ENCODE data around the gene XKR8. TPM values are rescaled to one million over a fixed set of nuclear protein-coding genes. Genes with fewer than 3 reads are reported as not detected.
"Not testable (repeated sequence)": the region's sequence is repeated elsewhere in the genome, so short reads cannot be mapped to it uniquely, and the experiment has no call there.

XKR8 gene
- polyA plus RNA-seq, 1 donor from 2014 or later = not detected

DNA sequence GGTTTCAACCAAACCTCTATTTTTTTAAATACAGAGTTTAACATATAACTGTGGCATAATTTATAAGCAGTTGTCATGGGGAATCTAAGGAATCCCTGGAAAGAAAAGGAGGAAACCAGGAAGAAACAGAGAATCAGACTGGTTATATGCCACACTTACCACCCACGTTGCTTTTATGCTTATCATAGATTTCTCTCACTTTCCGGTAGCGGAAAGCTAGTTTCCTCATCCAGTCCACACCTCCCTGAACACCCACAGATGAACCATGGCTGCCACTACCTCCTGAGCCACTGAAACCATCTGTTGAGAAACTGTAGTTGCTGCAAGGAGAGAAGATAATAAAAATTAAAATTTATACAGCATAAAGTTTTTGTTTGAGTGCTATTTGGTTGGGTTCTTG lies 33.5 kb downstream of the XKR8 start:
- H3K4me3 ChIP-seq (ENCODE audit: low read length) = no peak overlapping the region
- no peak for TF ChIP-seq RAD21 (conservative IDR thresholded peaks at IDR 0.05)
- no peaks in the 10 kb centered on the region for H3K79me2 ChIP-seq (replicated peaks; ENCODE audit: insufficient read depth, low read length)
- H3K4me2 ChIP-seq (ENCODE audit: low read length) = no peak overlapping the region
- no peak overlapping the region for H2AFZ ChIP-seq (ENCODE audit: low read depth, low read length)
- H4K20me1 ChIP-seq (ENCODE audit: insufficient read depth) = no peaks in the 10 kb centered on the region
- H3K27ac ChIP-seq (ENCODE audit: low read length) = no peak overlapping the region
- H3K9ac ChIP-seq (ENCODE audit: low read length) = no peak overlapping the region
- H3K27me3 ChIP-seq (ENCODE audit: insufficient read depth, low read depth, low read length) = no peaks in the 10 kb centered on the region
- no peaks in the 10 kb centered on the region for H3F3A ChIP-seq (ENCODE audit: insufficient read depth, low read length, poor library complexity, severe bottlenecking)
- no peaks in the 10 kb centered on the region for H3K9me2 ChIP-seq (ENCODE audit: insufficient read depth, low read length)
- no peaks in the 10 kb centered on the region for H3K9me3 ChIP-seq (ENCODE audit: low read length)
- peaks cover 7% of the 10 kb centered on the region for H3K36me3 ChIP-seq (ENCODE audit: insufficient read depth, low read length)

DNA sequence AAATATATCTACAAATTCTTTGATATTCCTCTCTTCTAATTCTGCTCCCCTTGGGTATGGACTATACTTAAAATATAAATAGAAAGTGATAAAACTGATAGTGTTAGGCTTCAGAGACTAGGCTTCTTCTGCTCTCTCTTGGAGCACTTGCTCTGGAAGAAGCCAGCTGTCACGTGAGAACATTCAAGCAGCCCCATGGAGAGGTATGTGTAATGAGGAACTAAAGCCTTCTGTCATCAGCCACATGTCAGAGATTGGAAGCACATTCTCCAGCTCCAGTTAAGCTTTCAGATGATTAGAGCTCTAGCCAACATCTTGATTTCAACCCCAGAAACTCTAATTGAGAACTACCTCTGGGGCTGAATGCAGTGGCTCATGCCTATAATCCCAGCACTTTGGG lies 34.3 kb downstream of the XKR8 start:
- H3K36me3 ChIP-seq (ENCODE audit: insufficient read depth, low read length) = peaks cover 7% of the 10 kb centered on the region
- no peaks in the 10 kb centered on the region for H3K27me3 ChIP-seq (ENCODE audit: insufficient read depth, low read depth, low read length)
- TF ChIP-seq SMC3 (conservative IDR thresholded peaks at IDR 0.05; ENCODE audit: poor library complexity) (no peak), MXI1 (conservative IDR thresholded peaks at IDR 0.05; ENCODE audit: poor library complexity, severe bottlenecking) (no peak), EP300 (conservative IDR thresholded peaks at IDR 0.05; ENCODE audit: poor library complexity, severe bottlenecking) (no peak), EZH2 (IDR thresholded peaks at IDR 0.05; ENCODE audit: borderline replicate concordance, insufficient read depth, low read length, poor library complexity, severe bottlenecking) (no peak), POLR2AphosphoS5 (IDR thresholded peaks at IDR 0.05) (no peak), RAD21 (conservative IDR thresholded peaks at IDR 0.05) (no peak), TAF1 (IDR thresholded peaks at IDR 0.05; ENCODE audit: low read depth) (no peak)
- TF ChIP-seq, protein P1, sequence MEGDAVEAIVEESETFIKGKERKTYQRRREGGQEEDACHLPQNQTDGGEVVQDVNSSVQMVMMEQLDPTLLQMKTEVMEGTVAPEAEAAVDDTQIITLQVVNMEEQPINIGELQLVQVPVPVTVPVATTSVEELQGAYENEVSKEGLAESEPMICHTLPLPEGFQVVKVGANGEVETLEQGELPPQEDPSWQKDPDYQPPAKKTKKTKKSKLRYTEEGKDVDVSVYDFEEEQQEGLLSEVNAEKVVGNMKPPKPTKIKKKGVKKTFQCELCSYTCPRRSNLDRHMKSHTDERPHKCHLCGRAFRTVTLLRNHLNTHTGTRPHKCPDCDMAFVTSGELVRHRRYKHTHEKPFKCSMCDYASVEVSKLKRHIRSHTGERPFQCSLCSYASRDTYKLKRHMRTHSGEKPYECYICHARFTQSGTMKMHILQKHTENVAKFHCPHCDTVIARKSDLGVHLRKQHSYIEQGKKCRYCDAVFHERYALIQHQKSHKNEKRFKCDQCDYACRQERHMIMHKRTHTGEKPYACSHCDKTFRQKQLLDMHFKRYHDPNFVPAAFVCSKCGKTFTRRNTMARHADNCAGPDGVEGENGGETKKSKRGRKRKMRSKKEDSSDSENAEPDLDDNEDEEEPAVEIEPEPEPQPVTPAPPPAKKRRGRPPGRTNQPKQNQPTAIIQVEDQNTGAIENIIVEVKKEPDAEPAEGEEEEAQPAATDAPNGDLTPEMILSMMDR (IDR thresholded peaks at IDR 0.05; ENCODE audit: poor library complexity, severe bottlenecking) = no peak
- TF ChIP-seq, protein P2, sequence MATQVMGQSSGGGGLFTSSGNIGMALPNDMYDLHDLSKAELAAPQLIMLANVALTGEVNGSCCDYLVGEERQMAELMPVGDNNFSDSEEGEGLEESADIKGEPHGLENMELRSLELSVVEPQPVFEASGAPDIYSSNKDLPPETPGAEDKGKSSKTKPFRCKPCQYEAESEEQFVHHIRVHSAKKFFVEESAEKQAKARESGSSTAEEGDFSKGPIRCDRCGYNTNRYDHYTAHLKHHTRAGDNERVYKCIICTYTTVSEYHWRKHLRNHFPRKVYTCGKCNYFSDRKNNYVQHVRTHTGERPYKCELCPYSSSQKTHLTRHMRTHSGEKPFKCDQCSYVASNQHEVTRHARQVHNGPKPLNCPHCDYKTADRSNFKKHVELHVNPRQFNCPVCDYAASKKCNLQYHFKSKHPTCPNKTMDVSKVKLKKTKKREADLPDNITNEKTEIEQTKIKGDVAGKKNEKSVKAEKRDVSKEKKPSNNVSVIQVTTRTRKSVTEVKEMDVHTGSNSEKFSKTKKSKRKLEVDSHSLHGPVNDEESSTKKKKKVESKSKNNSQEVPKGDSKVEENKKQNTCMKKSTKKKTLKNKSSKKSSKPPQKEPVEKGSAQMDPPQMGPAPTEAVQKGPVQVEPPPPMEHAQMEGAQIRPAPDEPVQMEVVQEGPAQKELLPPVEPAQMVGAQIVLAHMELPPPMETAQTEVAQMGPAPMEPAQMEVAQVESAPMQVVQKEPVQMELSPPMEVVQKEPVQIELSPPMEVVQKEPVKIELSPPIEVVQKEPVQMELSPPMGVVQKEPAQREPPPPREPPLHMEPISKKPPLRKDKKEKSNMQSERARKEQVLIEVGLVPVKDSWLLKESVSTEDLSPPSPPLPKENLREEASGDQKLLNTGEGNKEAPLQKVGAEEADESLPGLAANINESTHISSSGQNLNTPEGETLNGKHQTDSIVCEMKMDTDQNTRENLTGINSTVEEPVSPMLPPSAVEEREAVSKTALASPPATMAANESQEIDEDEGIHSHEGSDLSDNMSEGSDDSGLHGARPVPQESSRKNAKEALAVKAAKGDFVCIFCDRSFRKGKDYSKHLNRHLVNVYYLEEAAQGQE (IDR thresholded peaks at IDR 0.05; ENCODE audit: borderline replicate concordance) = no peak
- H3K9me3 ChIP-seq (ENCODE audit: low read length) = no peaks in the 10 kb centered on the region
- no peaks in the 10 kb centered on the region for H3F3A ChIP-seq (ENCODE audit: insufficient read depth, low read length, poor library complexity, severe bottlenecking)
- H3K79me2 ChIP-seq (replicated peaks; ENCODE audit: insufficient read depth, low read length) = no peaks in the 10 kb centered on the region
- no peak overlapping the region for H3K9ac ChIP-seq (ENCODE audit: low read length)
- no peak overlapping the region for H3K27ac ChIP-seq (ENCODE audit: low read length)
- H3K4me3 ChIP-seq (ENCODE audit: low read length) = no peak overlapping the region
- no peaks in the 10 kb centered on the region for H4K20me1 ChIP-seq (ENCODE audit: insufficient read depth)
- H2AFZ ChIP-seq (ENCODE audit: low read depth, low read length) = no peak overlapping the region
- H3K4me2 ChIP-seq (ENCODE audit: low read length) = no peak overlapping the region
- H3K9me2 ChIP-seq (ENCODE audit: insufficient read depth, low read length) = no peaks in the 10 kb centered on the region

DNA sequence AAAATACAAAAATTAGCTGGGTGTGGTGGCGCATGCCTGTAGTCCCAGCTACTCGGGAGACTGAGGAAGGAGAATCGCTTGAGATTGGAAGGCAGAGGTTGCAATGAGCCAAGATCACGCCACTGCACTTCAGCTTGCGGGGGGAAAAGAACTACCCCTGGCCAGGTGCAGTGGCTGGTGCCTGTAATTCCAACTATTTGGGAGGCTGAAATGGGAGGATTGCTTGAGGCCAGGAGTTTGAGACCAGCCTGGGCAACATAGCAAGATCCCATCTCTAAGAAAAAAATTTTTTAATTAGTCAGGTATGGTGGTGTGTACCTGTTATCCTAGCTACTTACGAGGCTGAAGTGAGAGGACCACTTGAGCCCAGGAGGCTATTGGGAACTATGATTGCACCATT lies 34.8 kb downstream of the XKR8 start:
- not testable (repeated sequence) for H3K79me2 ChIP-seq (replicated peaks; ENCODE audit: insufficient read depth, low read length); H2AFZ ChIP-seq (ENCODE audit: low read depth, low read length); H3K9me2 ChIP-seq (ENCODE audit: insufficient read depth, low read length); H4K20me1 ChIP-seq (ENCODE audit: insufficient read depth); H3K9ac ChIP-seq (ENCODE audit: low read length); H3F3A ChIP-seq (ENCODE audit: insufficient read depth, low read length, poor library complexity, severe bottlenecking); H3K27ac ChIP-seq (ENCODE audit: low read length); H3K27me3 ChIP-seq (ENCODE audit: insufficient read depth, low read depth, low read length); H3K4me2 ChIP-seq (ENCODE audit: low read length); H3K4me3 ChIP-seq (ENCODE audit: low read length); H3K36me3 ChIP-seq (ENCODE audit: insufficient read depth, low read length); H3K9me3 ChIP-seq (ENCODE audit: low read length)
